DND-41 (cell line): ENCODE data around the gene SERPINC1.

ENCODE experiments used
- ATAC-seq: fragments of 200-7000 bp; cut with Tn5 transposase; 3 replicates; pipeline ENCODE4 v1.9.1; 2021; ENCODE audit warnings: low read depth; ENCODE audit not compliant: insufficient read depth
- DNase-seq: peaks from one replicate; pipeline ENCODE4 v3.0.0-alpha.2; 2020
- H2AFZ ChIP-seq: 2 replicates; pipeline ENCODE4 v1.6.0; 2012; ENCODE audit warnings: low read depth, low read length
- H3K27ac ChIP-seq: 2 replicates; pipeline ENCODE4 v1.5.1; 2012; ENCODE audit warnings: low read length, inconsistent platforms
- H3K27me3 ChIP-seq: fragments of 200-600 bp; sonication (generic); 2 replicates; pipeline ENCODE4 v1.6.0; 2012; ENCODE audit warnings: low read length, mild to moderate bottlenecking, inconsistent platforms; ENCODE audit not compliant: insufficient read depth, poor library complexity
- H3K36me3 ChIP-seq: 2 replicates; pipeline ENCODE4 v1.5.1; 2012; ENCODE audit warnings: low read length, inconsistent platforms; ENCODE audit not compliant: insufficient read depth
- H3K4me1 ChIP-seq: 2 replicates; pipeline ENCODE4 v1.5.1; 2012; ENCODE audit warnings: mild to moderate bottlenecking, low read length; ENCODE audit not compliant: insufficient read depth
- H3K4me2 ChIP-seq: 2 replicates; pipeline ENCODE4 v1.6.0; 2012; ENCODE audit warnings: mild to moderate bottlenecking, moderate library complexity, low read length, inconsistent platforms; ENCODE audit not compliant: insufficient read depth
- H3K4me3 ChIP-seq, 2 experiments: fragments of 200-600 bp in 1 of 2; shearing (Covaris generic) in 1 of 2; 2 replicates each; pipeline ENCODE4 v1.5.1; 2012 to 2016; ENCODE audit warnings: inconsistent platforms in 2 of 2, low read length in 2 of 2, mild to moderate bottlenecking in 2 of 2, low read depth in 1 of 2, moderate library complexity in 1 of 2
- H3K79me2 ChIP-seq: 2 replicates; pipeline ENCODE4 v1.6.0; 2012; ENCODE audit warnings: low read length, inconsistent platforms; ENCODE audit not compliant: insufficient read depth
- H3K9ac ChIP-seq: 2 replicates; pipeline ENCODE4 v1.6.0; 2012; ENCODE audit warnings: low read depth, mild to moderate bottlenecking, inconsistent platforms, low read length, moderate library complexity
- H3K9me3 ChIP-seq: 2 replicates; pipeline ENCODE4 v1.5.1; 2012; ENCODE audit warnings: low read length, moderate library complexity, mild to moderate bottlenecking, inconsistent platforms; ENCODE audit not compliant: insufficient read depth, severe bottlenecking
- H4K20me1 ChIP-seq: 2 replicates; pipeline ENCODE4 v1.6.0; 2012; ENCODE audit warnings: low read length; ENCODE audit not compliant: insufficient read depth
- EZH2 ChIP-seq: IDR thresholded peaks from 3 replicates; pipeline ENCODE4 v1.6.1; 2012; ENCODE audit warnings: borderline replicate concordance, low read depth, mild to moderate bottlenecking, moderate library complexity, low read length, inconsistent platforms; ENCODE audit not compliant: severe bottlenecking
- TF ChIP-seq, protein P1 (sequence below): IDR thresholded peaks from 2 replicates; pipeline ENCODE4 v1.5.1; 2012; ENCODE audit warnings: borderline replicate concordance, low read length, moderate library complexity, mild to moderate bottlenecking; ENCODE audit not compliant: poor library complexity, severe bottlenecking; ENCODE audit errors: extremely low read depth

The SERPINC1 gene

DNA sequence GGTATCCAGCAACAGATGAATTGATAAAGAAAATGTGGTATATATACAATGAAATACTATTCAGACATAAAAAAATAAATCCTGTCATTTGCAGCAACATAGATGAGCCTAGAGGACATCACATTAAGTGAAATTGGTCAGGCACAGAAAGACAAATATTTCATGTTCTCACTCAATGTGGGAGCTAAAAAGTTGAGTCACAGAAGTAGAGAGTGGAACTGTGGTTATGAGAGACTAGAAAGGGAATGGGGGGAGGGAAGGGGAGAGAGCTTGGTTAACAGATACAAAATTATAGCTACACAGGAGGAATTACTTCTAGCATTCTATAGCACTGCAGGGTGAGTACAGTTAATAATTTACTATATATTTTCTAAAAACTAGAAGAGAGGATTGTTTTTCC lies 37.1 kb upstream of the SERPINC1 start:
- Histone ChIP-seq H3K27me3 (no peaks in the 10 kb centered on the region), H3K9me3 (no peaks in the 10 kb centered on the region), H3K36me3 (peaks cover 89% of the 10 kb centered on the region), H3K4me3 (no peak overlapping the region), H3K4me1 (no peaks in the 10 kb centered on the region), H3K27ac (no peak overlapping the region), H3K9ac (no peak overlapping the region), H3K79me2 (no peaks in the 10 kb centered on the region; the same call in 1 of the 2 replicates), H3K4me2 (no peak overlapping the region), H4K20me1 (no peaks in the 10 kb centered on the region), H2AFZ (no peak overlapping the region)
- no peak for DNase-seq
- TF ChIP-seq, protein P1, sequence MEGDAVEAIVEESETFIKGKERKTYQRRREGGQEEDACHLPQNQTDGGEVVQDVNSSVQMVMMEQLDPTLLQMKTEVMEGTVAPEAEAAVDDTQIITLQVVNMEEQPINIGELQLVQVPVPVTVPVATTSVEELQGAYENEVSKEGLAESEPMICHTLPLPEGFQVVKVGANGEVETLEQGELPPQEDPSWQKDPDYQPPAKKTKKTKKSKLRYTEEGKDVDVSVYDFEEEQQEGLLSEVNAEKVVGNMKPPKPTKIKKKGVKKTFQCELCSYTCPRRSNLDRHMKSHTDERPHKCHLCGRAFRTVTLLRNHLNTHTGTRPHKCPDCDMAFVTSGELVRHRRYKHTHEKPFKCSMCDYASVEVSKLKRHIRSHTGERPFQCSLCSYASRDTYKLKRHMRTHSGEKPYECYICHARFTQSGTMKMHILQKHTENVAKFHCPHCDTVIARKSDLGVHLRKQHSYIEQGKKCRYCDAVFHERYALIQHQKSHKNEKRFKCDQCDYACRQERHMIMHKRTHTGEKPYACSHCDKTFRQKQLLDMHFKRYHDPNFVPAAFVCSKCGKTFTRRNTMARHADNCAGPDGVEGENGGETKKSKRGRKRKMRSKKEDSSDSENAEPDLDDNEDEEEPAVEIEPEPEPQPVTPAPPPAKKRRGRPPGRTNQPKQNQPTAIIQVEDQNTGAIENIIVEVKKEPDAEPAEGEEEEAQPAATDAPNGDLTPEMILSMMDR: no peak
- TF ChIP-seq EZH2: no peak
- ATAC-seq: no peak

DNA sequence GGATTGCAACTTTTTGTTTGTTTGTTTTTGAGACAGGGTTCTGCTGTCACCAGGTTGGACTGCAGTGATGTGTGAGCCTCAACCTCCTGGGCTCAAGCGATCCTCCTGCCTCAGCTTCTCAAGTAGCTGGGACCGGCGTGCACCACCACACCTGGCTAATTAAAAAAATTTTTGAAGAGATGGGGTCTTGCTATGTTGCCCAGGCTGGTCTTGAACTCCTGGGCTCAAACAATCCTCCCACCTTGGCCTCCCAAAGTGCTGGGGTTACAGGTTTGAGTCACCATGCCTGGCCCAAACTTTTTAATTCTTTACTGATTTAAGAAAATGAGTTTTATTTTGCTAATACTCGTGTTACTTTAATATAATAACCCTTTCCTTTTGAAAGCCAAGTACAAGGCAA lies 31.5 kb upstream of the SERPINC1 start:
- ATAC-seq (no peak), DNase-seq (no peak)
- Histone ChIP-seq H3K9ac (no peak overlapping the region), H3K4me3 (no peak overlapping the region), H3K9me3 (no peaks in the 10 kb centered on the region), H2AFZ (no peak overlapping the region), H3K79me2 (no peaks in the 10 kb centered on the region), H3K4me2 (no peak overlapping the region), H3K27ac (no peak overlapping the region), H4K20me1 (no peaks in the 10 kb centered on the region), H3K27me3 (no peaks in the 10 kb centered on the region), H3K4me1 (no peaks in the 10 kb centered on the region), H3K36me3 (peaks cover 93% of the 10 kb centered on the region)
- TF ChIP-seq EZH2: no peak
- TF ChIP-seq, protein P1: no peak

DNA sequence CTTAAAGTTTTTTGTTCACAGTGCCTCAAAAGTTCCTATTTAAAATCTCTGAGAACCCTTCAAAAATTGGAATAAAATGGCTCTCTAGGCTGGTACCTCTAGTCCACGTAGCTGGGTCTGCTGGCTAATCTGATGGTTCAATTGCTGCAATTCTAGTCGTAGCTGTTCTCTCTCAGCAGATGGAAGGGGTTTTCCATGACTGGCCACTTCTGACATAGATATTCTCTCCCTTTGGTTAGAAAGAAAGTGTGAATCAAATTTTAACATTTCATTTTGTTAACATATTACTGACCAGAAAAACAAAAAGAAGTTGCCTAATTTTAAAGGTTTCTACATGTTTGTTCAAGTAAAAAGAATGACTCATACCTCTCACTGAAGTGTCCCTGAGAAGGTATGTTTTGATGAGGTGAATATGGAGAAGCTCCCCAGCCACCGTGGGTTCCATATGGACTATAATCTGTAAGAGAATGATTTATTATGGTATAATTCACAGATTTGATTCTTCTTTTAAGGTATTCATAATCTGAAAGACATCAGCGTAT lies 29.3 kb upstream of the SERPINC1 start:
- Histone ChIP-seq H3K27me3 (no peaks in the 10 kb centered on the region), H3K4me2 (no peak overlapping the region), H3K27ac (no peak overlapping the region), H2AFZ (no peak overlapping the region), H3K4me1 (no peaks in the 10 kb centered on the region), H3K4me3 (no peak overlapping the region), H3K9ac (no peak overlapping the region), H3K79me2 (no peaks in the 10 kb centered on the region), H3K9me3 (no peaks in the 10 kb centered on the region), H3K36me3 (peaks cover 94% of the 10 kb centered on the region), H4K20me1 (no peaks in the 10 kb centered on the region)
- no peak for DNase-seq
- no peak for ATAC-seq
- TF ChIP-seq, protein P1: no peak
- TF ChIP-seq EZH2: no peak

DNA sequence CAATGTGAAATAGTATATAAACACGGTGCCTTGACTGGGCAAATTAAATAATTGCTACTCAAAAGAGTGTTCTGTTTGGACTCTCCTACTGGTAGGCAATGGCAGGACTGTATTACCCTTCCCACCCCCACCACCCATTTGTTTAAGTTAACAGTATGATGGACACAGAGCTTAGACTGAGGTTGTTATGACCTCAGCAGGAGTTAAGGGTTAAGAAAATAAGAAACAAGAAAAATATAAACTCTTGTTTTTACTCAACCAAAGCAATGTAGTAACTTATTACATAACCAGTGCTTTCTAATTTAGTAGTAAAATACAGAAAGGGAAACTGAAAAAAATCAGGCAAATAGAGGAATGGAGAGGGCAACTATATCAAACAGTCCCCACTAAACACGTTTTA lies 19.9 kb upstream of the SERPINC1 start:
- TF ChIP-seq, protein P1: no peak
- no peak for TF ChIP-seq EZH2
- no peaks in the 10 kb centered on the region for H4K20me1 ChIP-seq
- H3K9ac ChIP-seq: no peak overlapping the region
- H3K9me3 ChIP-seq: no peaks in the 10 kb centered on the region
- H3K4me1 ChIP-seq: no peaks in the 10 kb centered on the region
- no peak for ATAC-seq
- H3K27ac ChIP-seq: no peak overlapping the region
- H2AFZ ChIP-seq: no peak overlapping the region
- no peak for DNase-seq
- no peaks in the 10 kb centered on the region for H3K27me3 ChIP-seq
- H3K36me3 ChIP-seq: peaks cover 70% of the 10 kb centered on the region
- no peak overlapping the region for H3K4me2 ChIP-seq
- no peak overlapping the region for H3K4me3 ChIP-seq
- no peaks in the 10 kb centered on the region for H3K79me2 ChIP-seq
